Activated CD4-positive, CD25-positive, alpha-beta regulatory T cell (primary cell): ENCODE measurements around the gene CAST.
"Not testable (repeated sequence)": the region's sequence is repeated elsewhere in the genome, so short reads cannot be mapped to it uniquely, and the experiment has no call there.

Experiments
- DNase-seq, 4 experiments: peaks; one replicate each; lab custom pipeline; 2025; lab: John Stamatoyannopoulos, UW

CAST gene, protein sequence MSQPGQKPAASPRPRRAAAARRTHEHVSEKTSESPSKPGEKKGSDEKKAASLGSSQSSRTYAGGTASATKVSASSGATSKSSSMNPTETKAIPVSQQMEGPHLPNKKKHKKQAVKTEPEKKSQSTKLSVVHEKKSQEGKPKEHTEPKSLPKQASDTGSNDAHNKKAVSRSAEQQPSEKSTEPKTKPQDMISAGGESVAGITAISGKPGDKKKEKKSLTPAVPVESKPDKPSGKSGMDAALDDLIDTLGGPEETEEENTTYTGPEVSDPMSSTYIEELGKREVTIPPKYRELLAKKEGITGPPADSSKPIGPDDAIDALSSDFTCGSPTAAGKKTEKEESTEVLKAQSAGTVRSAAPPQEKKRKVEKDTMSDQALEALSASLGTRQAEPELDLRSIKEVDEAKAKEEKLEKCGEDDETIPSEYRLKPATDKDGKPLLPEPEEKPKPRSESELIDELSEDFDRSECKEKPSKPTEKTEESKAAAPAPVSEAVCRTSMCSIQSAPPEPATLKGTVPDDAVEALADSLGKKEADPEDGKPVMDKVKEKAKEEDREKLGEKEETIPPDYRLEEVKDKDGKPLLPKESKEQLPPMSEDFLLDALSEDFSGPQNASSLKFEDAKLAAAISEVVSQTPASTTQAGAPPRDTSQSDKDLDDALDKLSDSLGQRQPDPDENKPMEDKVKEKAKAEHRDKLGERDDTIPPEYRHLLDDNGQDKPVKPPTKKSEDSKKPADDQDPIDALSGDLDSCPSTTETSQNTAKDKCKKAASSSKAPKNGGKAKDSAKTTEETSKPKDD

DNA sequence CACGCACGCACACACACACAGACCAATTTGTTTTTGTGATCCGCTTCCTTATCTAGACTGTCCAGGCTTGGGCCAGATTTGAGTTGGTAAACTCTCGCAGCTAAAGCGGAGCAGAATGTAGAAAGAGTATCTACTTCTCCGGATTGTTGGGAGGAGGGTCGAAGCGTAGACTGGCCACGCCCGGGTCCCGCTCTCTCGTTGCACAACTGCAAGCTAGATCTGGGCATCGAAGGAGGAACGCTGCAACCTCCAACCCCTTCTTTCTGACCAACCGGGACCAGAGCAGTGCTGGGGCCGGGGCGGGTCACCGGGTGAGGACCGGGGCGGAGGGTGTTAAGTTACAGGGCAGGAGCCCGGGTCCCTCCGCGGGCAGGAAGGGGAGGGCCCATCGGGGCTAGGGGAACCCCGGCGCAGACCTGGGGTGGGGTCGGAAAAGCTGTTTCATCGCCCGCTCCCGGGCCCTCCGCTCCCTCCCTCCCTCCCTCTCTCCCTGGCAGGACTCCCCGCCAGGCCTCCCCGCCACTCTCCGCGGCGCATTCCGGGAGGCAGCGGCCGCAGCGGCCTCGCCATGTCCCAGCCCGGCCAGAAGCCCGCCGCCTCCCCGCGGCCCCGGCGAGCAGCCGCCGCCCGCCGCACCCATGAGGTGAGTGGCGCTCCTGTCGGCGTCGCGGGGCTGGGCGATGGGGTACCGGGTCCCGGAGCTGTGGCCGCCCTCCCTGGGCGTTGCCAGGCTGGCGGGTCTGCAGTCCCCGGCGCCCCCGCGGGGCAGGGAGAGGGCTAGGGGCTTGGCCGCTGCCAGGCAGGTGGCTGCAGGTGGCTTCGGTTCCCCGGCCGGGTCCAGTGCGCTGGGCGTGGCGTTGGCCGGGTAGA lies at the start of gene CAST:
Gene CAST (plus strand): TSS at position 522 of the 870 bp plus-strand sequence. CDS start 47 bp downstream, at position 569.
- peak; percentile 44 to 63 (median 58) for DNase-seq

DNA sequence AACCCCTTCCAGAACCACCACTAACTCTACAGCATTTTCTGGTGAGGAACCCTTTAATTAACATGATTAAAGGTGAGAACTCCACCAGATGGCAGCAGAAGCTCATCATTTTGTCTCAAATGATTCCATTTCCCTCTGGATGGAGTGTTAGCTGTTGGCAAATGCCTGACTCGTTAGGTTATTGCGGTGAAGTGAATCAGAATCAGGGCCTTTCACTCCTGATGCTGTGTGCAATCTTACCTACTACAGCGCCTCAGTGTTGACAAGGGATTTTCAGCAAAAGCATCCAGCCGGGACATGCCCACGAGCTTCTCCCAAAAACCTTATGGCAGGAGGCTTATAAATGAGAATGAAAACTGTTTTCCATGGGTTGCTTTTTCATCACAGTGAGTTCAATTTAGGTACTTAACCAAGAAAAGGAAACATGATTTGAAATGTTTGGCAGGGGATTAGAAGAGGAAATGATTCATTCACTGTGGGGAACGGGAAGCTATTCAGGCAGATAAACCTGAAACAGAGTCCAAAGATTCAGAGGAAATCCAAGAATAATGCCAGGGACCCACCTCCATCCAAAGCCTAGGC lies 48.0 kb upstream of the CAST start:
- DNase-seq: peak in 1 of 4 experiments; percentile 3

DNA sequence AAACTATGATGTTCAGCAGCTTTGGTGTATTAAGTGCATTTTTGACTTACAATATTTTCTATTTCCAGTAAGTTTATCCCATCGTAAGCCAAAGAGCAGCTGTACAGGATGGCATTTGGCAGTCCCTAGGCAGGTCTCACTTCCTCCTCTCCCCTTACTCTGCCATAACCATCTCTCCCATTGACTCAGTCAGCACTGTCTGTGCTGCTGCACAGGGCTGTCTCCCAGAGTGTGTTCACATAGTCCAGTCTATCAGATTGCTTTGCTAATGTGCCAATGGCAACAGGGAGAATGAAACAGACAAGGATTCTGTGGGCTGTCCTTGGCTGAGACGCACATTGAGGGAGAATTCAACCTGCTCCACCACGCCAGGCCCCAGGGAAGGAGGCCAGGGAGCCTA lies 47.0 kb upstream of the CAST start:
- DNase-seq: no peak

DNA sequence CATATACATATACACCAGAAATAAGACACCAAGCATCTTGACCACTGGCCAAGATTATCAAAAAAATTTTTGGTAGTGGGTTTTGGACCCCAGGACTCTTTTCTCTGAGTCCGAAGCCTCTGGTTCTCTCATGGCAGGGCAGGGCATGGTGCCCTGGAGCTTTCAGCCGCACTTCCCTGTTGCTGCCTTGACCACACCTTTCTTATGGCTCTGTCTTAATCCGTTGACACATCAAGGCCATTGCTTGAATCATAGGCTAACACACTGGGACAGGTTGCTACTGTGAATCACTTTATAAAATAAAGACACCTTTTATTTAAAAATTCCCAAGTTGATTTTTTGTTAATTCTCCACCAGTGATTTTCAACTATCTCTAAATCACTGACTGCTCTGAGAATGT lies 45.4 kb upstream of the CAST start:
- no peak for DNase-seq

DNA sequence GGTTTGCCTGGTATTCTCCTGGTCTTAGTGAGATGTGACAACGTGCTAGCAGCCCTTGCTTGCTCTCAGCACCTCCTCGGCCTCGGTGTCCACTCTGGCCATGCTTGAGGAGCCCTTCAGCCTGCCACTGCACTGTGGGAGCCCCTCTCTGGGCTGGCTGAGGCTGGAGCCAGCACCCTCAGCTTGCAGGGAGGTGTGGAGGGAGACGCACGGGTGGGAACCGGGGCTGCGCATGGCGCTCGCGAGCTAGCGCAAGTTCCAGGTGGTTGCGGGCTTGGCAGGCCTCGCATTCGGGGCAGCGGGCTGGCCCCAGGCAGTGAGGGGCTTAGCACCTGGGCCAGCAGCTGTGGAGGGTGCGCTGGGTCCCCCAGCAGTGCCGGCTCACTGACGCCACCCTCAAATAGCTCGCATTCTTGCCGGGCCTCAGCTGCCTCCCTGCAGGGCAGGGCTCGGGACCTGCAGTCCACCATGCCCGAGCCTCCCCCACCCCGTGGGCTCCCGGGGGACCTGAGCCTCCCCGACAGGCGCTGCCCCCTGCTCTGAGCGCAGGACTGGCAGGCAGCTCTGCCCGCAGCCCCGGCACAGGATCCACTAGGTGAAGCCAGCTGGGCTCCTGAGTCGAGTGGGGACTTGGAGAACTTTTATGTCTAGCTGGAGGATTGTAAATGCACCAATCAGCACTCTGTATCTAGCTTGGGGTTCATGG lies 43.7 kb upstream of the CAST start:
- DNase-seq: not testable (repeated sequence)

DNA sequence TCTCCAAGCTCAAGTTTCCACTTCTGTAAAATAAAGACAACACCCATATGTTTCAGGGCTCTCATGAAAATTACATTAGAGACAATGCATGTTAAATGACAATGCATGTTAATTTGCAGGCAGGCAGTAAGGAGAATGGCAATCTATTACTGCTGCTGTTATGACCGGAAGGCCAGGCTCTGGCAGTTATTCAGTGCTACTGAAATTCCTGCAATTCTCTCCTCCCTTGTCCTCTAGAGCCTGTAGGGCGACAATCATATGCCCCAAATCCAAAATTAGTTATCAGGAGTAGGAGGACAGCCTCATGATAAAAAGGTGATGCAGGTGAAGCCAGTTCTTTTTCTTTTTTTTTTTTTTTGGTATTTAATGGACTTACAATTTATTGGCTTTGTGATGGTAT lies 42.2 kb upstream of the CAST start:
- DNase-seq: no peak

DNA sequence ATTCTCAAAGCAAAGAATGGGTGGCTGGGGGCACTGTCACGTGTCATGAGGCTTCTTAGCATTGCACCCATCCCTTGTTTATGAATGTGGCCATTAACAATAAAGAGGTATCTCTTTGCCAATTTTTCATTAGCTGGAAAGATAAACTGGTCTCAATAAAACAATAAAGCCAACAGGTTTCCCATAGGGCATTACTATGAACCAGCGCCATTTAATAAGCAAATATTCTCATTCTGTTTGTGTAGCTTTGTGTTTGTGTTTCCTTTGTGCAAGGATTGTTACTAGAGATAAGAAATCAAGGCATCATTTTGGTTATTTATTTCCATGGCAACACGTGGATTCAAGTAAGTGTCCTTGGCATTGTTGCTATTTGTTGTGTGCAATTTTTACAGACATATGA lies 37.6 kb upstream of the CAST start:
- DNase-seq: no peak

DNA sequence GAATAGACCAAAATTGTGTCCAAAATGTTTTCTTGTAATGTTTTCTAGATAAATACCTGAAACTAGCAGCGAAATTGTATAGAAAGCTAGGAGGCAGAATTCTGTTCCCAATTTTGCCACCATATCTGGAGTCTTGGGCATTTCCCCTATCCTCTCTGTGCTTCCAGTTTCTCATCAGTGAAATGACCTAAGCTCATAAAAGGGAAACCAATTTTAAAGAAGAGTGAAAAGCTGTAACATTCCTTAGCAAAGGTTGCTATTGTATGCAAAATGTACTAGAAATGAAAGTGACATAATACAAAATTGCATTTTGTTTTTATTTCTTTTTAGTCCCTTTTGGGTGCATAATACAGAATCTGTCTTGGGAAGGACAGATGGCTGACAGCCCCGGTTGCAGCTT lies 36.8 kb upstream of the CAST start:
- DNase-seq: no peak

DNA sequence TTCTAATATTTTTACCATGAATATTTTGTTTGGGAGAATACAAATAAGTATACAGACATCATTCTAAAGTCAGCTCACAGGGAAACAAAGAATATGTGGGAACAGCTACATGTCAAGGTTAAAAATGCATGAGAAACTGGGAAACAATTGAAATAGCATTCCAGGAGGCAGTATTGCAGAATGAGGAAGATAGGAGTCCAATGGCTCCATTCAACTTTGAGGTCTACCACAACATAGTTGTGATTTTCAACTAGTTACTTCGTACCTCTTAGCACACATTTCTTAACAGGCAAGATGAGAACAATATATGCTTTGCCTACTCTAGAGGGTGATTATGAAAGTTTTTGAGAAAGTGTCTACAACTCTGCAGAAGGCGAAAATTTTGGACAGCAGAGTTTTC lies 35.2 kb upstream of the CAST start:
- DNase-seq: no peak

DNA sequence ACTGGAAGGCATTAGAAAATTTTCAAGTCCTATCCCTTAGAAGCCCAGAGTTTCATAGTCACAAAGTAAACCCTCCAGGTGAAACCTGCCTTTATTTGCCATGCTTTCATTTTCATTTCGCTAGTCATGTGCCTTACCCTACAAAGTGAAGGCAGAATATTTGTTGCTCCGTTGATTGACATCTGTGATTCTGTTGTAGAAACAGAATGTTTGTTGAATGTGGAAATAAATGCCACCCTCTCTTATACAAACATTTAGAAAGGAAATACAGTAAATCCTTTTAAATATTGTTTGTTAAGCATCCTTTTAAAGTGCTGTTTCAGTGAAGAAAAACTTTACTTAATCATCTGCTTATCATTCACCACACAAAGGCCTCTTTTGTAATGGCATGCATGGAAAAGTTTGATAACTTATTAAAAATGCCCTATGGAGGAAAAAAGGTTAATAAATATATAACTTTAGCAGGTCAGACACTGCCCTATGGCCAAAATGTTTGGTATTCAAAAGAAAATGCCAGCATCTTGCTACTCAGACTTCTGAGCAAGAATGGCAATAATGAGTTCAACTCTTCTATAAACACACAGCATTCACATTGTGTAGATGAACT lies 34.3 kb upstream of the CAST start:
- DNase-seq: no peak

DNA sequence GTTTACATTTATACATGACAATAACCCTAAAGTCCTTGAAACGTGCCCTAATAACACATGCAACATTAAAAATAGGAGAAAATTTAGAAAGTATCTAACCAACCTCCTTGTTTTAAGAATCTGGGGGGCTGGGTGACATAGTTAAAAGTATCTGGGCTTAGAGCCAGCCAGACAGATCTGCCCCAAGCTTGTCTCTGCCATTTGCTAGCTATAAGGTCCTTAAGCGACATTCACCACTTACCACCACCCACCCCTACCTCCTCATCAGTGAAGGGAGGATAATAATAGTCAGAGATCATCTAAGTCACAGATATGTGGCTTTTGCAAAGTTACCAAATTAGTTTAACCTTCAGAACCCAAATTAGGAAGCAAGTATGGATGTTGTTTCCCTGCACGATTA lies 33.8 kb upstream of the CAST start:
- DNase-seq: no peak

DNA sequence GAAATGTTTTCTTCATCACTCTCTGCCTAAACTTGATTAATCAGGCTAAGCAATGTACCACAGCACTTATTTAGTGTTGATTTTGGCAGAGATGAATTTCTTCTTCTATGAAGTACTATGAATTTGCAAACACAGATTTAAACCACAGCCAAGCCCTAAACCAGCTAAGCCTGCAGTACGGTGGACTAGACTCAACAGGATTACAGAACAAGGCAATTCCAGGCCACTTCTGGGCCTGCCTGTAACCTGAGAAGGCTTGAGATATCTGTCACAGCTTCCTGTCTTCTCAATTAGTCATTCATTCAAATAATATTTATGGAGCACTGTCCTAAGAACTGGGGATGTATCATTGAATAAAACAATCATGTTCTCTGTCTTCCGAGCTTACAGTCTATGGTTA lies 32.4 kb upstream of the CAST start:
- DNase-seq: no peak

DNA sequence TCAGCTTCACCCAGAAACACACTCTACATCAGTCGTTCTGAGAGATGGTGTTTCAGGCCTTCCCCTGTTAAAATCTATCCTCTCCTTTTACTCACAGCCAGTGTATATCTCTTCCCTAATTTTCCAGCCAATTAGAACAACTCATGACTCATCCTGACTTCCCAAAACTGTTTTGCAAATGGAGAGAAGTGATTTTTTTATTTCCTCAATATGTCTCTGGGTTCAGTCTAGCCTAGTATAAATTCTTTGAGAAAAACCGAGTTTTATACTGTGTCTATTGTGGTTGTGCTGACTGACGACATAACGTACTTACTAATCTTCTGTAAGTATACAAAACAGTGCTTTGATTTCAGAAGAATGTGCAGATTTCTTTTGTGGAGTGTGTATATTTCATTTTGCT lies 28.4 kb upstream of the CAST start:
- DNase-seq: no peak

DNA sequence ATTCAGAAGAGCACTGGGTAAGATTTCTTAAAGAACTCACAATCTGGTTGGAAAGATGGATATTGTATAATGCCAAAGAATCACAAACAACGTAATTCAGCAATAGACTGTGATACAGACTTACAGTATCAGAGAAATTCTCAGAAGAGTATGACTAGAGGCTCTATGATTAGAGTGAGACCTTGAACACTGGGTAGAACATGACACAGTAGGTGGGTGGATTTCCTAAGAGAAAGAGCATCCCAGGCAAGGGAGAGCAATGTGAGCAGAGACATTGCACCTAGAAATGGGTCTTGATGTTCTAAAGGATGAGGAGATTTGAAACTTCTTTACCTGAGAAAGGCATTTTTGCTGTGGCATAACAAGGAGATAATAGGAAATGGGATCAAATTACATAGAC lies 27.3 kb upstream of the CAST start:
- DNase-seq: no peak

DNA sequence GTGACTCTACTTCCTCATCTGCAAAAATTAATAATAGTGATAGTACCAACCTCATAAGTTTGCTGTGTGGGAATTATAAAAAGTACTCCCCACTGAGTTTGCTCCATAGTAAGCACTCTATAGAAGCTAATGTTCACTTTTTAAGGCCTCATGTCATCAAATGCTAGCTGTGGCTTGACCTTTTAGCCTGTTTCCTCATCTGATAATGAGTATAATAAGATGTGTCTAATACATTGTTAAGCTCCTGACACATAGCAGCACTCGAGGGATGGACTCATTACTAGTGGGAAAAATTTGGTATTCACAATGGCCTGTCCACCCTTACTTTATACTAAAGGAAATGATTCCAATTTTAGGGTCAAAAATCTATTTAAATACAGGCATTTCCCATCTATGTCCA lies 26.1 kb upstream of the CAST start:
- DNase-seq: no peak

DNA sequence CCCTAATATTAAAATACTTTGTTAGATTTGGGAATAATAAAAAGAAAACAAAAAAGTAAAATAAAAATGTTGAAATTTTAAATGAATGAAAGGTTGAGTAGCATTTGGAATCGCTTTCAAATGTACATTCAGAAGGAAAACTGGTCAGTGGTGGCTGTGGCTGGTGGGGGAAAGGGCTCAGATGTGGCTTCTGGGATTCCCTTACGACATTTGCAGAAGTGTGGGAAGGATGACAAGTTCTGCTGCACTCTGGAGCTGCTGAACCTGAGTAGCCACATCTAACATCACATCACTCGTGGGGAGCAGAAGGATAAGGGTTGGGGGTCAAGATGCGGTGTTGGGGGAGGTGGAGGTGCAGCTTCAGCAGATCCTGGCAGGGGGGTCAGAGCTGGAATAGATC lies 25.6 kb upstream of the CAST start:
- DNase-seq: no peak

DNA sequence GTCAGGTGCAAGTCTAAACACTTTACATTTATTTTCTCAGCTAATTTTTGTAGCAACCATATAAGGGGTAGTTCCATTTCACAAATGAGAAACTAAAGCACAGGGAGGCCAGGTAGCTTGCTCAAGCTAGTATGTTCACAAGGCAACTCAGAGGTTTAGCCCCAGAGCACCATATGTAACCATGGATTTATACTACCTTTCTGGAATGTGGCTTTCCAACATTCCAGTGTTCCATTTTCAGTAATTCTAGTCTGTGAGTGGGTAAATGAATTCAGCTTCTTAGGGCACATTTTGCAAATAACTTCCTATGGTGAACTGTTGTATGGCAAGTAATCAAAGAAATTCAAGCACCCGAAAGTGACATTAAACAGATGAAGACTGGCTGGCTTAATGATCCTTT lies 25.0 kb upstream of the CAST start:
- no peak for DNase-seq

DNA sequence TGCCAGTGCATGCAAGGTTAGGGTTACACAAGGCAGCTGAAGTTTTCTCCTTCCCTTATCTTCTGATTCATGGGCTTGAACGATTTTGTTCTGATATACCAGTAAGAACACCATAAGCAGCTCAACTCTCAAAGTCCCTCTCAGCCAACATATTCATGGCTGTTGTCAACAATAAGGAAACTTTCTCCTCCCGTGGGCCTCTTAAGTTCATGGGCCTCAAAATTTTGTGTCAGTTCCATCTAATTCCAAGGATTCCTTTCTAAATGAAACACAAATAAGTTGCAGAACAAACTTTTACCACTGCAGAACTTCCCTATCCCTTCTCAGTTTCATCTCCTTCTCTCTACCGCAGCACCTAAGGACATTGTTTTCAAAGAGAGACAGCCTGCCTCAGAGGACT lies 23.6 kb upstream of the CAST start:
- DNase-seq: no peak

DNA sequence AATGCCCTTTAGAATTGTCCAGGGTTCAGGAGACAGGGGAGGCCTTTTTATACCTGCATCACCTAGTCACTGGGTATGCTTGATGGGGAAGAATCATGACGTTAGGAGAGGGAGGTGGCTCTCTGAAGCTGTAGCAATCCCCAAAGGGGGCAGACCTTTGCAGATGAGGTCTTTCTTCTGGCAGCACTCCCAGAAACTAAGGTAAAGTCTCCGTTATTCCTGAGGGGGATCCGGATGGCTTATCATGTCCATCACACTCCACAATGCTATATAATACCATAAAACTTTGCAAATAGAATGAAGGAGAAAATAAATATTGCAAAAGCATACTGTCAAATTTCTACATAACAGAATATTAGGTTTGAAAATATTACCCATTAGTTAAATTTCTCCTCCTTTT lies 21.5 kb upstream of the CAST start:
- DNase-seq: no peak

DNA sequence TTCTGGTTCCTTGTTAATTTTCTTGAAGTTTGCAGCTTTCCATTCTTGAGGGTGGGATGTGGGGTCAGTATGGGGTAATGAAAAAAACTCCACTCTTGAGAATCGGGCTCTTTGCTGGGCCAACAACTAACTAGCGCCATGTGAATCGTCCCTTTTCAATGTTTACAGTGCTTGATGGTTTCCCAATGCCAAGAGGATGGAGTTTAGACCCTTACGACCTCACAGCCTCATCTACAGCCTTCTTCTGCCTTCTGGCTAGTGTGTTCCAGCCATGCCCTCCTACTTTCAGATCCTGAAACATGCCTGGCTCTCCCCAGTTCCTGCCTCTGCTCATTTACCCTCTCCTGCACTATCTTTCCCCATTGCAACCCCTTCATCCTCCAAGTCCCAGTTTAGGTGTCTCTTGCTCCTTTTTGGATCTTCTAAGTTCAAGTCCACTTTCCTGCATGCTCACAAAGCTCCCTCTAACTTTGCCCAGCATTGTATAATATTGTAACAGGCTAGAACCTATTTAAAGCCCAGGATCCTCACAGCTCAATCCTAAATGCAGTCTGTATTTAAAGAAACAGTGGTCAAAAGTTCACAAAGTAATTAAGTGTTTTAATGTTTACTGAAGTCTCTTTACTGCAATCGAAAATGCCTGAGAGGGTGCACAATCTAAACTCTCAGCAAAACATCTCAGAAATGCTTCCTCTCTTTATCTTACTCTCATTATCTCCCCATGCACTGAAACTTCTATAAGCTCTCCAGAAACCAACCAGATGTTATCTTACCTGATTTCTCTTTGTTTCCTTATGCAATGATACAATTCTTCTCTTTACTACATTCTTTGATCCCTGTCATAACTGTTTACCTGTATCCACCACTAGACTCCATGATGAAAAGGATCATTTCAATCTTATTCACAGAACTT lies 20.6 kb upstream of the CAST start:
- DNase-seq: no peak
